Jurkat, Clone E6-1 (cell line): ENCODE data around the gene CLIP2.
A peak's percentile ranks its signal among the peaks of the same experiment; 100 is the strongest.
"Not testable (repeated sequence)": the region's sequence is repeated elsewhere in the genome, so short reads cannot be mapped to it uniquely, and the experiment has no call there.

Experiments used
- DNase-seq: peaks from one replicate; pipeline ENCODE4 v3.0.0-alpha.2; 2011; ENCODE audit warnings: low read depth, low spot score
- H3K4me3 ChIP-seq: 2 replicates; pipeline ENCODE4 v1.5.1; 2011; ENCODE audit warnings: mild to moderate bottlenecking, low read length, control low read depth, moderate library complexity

Gene CLIP2

GRCh38 chr7:74355091-74355490 is 65.9 kb downstream of the CLIP2 start:
- H3K4me3 ChIP-seq = no peak overlapping the region
- no peak for DNase-seq

- DNase-seq = no peak
- H3K4me3 ChIP-seq = no peak overlapping the region
Observed at GRCh38 chr7:74356589-74357315, 67.5 kb downstream of the CLIP2 start.

GRCh38 chr7:74360008-74360407 is 70.8 kb downstream of the CLIP2 start:
- no peak overlapping the region for H3K4me3 ChIP-seq

GRCh38 chr7:74362266-74362665 is 73.1 kb downstream of the CLIP2 start:
- no peak for DNase-seq
- no peak overlapping the region for H3K4me3 ChIP-seq

More at GRCh38 chr7:74360008-74360407, 70.8 kb downstream of the CLIP2 start:
- DNase-seq = no peak

- no peak overlapping the region for H3K4me3 ChIP-seq
- no peak for DNase-seq
Observed at GRCh38 chr7:74364061-74364460, 74.9 kb downstream of the CLIP2 start.

DNA sequence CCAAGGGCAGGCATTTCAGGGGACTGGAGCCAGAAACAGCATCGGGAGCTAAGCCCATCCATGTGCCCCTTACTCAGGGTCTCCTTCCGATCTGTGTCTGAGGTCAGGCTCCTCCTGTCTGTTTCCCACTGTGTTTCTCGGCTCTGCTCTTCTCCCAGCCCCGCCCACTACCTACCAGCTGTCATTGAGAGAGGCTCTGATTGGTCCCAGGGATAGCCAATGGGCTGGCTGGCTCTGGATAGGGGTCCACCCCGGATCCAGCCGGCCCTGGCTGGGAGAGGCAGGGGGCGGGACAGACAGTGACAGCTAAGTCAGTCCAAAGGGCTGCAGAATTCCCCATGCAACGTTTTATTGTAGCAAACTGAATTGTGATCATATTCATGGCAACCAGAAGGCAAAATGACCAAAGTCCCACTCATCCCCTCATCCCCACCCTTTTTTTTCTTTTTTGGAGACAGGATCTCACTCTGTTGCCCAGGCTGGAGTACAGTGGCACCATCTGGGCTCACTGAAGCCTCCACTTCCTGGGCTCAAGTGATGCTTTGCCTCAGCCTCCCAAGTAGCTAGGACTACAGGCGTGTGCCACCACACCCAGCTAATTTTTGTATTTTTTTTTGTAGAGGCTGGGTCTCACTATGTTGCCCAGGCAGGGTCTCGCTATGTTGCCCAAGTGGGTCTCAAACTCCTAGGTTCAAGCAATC is 76.3 kb downstream of the CLIP2 start:
- H3K4me3 ChIP-seq = no peak overlapping the region
- peak; percentile 49 for DNase-seq

GRCh38 chr7:74371381-74372341 is 82.5 kb downstream of the CLIP2 start:
- no peak overlapping the region for H3K4me3 ChIP-seq
- no peak for DNase-seq

- no peak for DNase-seq
- H3K4me3 ChIP-seq = no peak overlapping the region
Observed at GRCh38 chr7:74372511-74373111, 83.4 kb downstream of the CLIP2 start.

DNA sequence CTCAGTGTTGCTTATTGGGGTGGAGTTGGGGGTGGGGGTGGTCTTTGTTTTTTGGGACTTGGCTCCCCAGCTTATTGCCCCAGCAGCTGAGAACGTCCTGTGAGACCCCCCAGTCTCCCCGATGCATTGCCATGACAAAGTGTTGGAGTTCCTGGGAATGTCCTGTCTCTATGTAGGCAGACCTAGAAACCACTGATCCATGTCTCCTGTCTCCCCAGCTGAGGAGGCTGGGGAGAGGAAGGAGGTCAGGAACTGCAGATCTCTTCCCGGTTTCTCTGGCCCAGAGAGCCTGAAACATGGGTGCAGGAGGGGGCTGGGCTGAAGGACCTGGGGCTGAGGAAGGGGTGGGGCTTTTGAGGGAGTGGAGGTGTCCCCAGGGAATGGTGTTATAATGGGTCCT is 84.3 kb downstream of the CLIP2 start:
- DNase-seq = no peak
- H3K4me3 ChIP-seq = no peak overlapping the region

DNA sequence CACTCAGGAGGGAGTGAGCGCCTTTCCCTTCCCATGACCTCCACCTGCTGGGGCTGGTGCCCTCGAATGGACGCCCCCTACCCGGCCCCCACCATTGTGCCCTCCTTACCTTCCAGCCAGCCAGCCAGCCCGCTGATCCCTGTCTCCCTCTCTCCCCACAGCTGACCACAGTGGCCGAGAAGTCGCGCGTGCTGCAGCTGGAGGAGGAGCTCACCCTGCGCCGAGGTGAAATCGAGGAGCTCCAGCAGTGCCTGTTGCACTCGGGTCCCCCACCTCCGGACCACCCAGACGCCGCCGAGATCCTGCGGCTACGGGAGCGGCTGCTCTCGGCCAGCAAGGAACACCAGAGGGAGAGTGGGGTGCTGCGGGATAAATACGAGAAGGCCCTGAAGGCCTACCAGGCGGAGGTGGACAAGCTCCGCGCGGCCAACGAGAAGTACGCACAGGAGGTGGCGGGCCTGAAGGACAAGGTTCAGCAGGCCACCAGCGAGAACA is 86.6 kb downstream of the CLIP2 start:
- no peak for DNase-seq
- no peak overlapping the region for H3K4me3 ChIP-seq

- DNase-seq = no peak
- H3K4me3 ChIP-seq = no peak overlapping the region
Observed at GRCh38 chr7:74376256-74377036, 87.2 kb downstream of the CLIP2 start.

DNA sequence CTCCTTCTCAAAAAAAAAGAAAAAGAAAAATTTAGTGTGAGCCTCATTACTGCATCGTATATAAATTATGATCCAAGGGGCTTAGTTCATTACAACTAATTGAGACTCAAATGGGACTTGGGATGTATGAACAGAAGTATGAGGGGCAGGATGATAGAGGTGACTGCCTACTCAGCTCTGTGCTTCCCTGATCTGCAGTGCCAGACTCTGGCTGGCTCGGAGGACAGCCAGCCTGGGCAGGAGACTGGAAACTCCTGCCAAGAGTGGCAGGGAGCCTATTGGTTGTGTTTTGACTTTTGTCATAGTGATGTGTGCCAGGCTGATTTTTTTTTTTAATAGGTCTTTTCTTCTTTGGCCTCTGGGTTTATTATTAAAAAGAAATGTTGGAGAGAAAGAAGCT is 90.7 kb downstream of the CLIP2 start:
- no peak for DNase-seq
- H3K4me3 ChIP-seq = no peak overlapping the region

DNA sequence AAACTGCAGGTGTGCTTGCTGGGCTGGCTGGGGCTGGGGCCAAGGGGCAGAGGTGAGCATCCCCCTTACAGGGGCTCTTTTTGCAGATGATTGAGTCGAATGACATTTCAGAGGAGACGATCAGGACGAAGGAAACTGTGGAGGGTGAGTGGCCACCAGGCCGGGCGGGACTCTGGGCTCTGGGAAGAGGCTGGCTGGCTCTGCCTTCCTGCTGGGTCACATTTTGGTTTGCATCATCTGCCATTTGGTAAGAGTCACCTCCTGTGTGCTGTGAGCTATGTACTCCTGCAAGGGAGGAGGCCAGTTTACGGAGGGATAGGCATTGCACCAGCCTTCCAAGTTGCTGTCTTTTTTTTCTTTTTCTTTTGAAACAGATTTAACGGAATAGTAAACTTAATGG is 91.5 kb downstream of the CLIP2 start:
- no peak for DNase-seq

DNA sequence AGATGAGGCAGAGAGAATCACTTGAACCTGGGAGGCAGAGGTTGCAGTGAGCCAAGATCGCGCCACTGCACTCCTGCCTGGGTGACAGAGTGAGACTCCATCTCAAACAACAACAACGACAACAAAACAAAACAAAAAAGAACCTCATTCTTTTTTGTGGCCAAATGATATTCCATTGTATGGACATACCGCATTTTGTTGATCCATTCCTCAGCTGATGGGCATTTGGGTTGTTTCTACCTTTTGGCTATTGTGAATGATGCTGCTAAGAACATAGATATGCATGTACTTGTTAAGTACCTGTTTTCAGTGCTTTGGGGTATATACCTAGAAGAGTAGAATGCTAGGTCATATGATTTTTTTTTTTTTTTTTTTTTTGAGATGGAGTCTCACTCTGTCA is 94.9 kb downstream of the CLIP2 start:
- not testable (repeated sequence) for DNase-seq, H3K4me3 ChIP-seq

More for the DNA sequence above, 91.5 kb downstream of the CLIP2 start:
- no peak overlapping the region for H3K4me3 ChIP-seq

DNA sequence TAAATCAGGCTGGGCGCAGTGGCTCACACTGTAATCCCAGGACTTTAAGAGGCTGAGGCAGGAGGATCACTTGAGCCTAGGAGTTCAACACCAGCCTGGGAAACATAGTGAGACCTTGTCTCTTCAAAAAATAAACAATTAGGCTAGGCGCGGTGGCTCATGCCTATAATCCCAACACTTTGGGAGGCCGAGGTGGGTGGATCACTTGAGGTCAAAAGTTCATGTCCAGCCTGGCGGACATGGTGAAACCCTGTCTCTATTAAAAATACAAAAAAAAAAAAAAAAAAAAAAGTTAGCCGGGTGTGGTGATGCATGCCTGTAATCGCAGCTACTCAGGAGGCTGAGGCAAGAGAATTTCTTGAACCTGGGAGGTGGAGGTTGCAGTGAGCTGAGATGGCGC is 95.6 kb downstream of the CLIP2 start:
- not testable (repeated sequence) for H3K4me3 ChIP-seq, DNase-seq

- DNase-seq = no peak
- H3K4me3 ChIP-seq = no peak overlapping the region
Observed at GRCh38 chr7:74387606-74388005, 98.4 kb downstream of the CLIP2 start.

- no peak for DNase-seq
- H3K4me3 ChIP-seq = no peak overlapping the region
Observed at GRCh38 chr7:74388880-74389415, 99.7 kb downstream of the CLIP2 start.

GRCh38 chr7:74393722-74394121 is 104.5 kb downstream of the CLIP2 start:
- DNase-seq, H3K4me3 ChIP-seq: not testable (repeated sequence)
